Neural cell (in vitro differentiated cells): ENCODE results near the gene ZNF425. TPM values are rescaled to one million over a fixed set of nuclear protein-coding genes. Genes with fewer than 3 reads are reported as not detected.

Experiments
- H2AFZ ChIP-seq: fragments of 200-600, 300-800 bp; sonication (generic), shearing (Covaris generic); 2 replicates; pipeline ENCODE4 v1.6.0; 2014; ENCODE audit warnings: low read depth, mild to moderate bottlenecking, antibody characterized with exemption, low read length, moderate library complexity
- H3F3A ChIP-seq: fragments of 200-600 bp; shearing (Covaris generic); 2 replicates; pipeline ENCODE4 v1.6.1; 2016; ENCODE audit warnings: mild to moderate bottlenecking, moderate library complexity, mixed read lengths, antibody characterized with exemption, low read length; ENCODE audit not compliant: insufficient read depth, poor library complexity, severe bottlenecking
- H3K27ac ChIP-seq: fragments of 200-600, 300-800 bp; sonication (generic), shearing (Covaris generic); 2 replicates; pipeline ENCODE4 v1.5.1; 2014; ENCODE audit warnings: mild to moderate bottlenecking, low read length, moderate library complexity
- H3K27me3 ChIP-seq: fragments of 300-800, 200-600 bp; sonication (generic), shearing (Covaris generic); 2 replicates; pipeline ENCODE4 v1.6.0; 2014; ENCODE audit warnings: mild to moderate bottlenecking, low read depth, low read length, moderate library complexity; ENCODE audit not compliant: insufficient read depth
- H3K36me3 ChIP-seq: fragments of 300-800, 200-600 bp; sonication (generic), shearing (Covaris generic); 2 replicates; pipeline ENCODE4 v1.5.1; 2014; ENCODE audit warnings: mild to moderate bottlenecking, antibody characterized with exemption, low read length, moderate library complexity; ENCODE audit not compliant: insufficient read depth
- H3K4me2 ChIP-seq: fragments of 300-800, 200-600 bp; sonication (generic), shearing (Covaris generic); 2 replicates; pipeline ENCODE4 v1.6.0; 2014; ENCODE audit warnings: mild to moderate bottlenecking, low read length
- H3K4me3 ChIP-seq: fragments of 300-800, 200-600 bp; sonication (generic), shearing (Covaris generic); 2 replicates; pipeline ENCODE4 v1.5.1; 2014; ENCODE audit warnings: mild to moderate bottlenecking, low read length, moderate library complexity
- H3K79me2 ChIP-seq: fragments of 200-600 bp; shearing (Covaris generic); replicated peaks from 2 replicates; pipeline ENCODE4 v1.6.0; 2014; ENCODE audit warnings: mild to moderate bottlenecking, low read length, moderate library complexity; ENCODE audit not compliant: insufficient read depth
- H3K9ac ChIP-seq: fragments of 300-800, 200-600 bp; sonication (generic), shearing (Covaris generic); 2 replicates; pipeline ENCODE4 v1.6.1; 2016; ENCODE audit warnings: mild to moderate bottlenecking, low read length, mixed read lengths
- H3K9me2 ChIP-seq: fragments of 200-600 bp; shearing (Covaris generic); 2 replicates; pipeline ENCODE4 v1.6.1; 2016; ENCODE audit warnings: mild to moderate bottlenecking, low read length, mixed read lengths; ENCODE audit not compliant: insufficient read depth
- H3K9me3 ChIP-seq: fragments of 200-600, 300-800 bp; sonication (generic), shearing (Covaris generic); 2 replicates; pipeline ENCODE4 v1.6.1; 2016; ENCODE audit warnings: mild to moderate bottlenecking, mixed run types, low read length, moderate library complexity, mixed read lengths
- H4K20me1 ChIP-seq: fragments of 200-600 bp; shearing (Covaris generic); 2 replicates; pipeline ENCODE4 v1.6.1; 2016; ENCODE audit warnings: mild to moderate bottlenecking, mixed run types; ENCODE audit not compliant: insufficient read depth
- EP300 ChIP-seq: fragments of 450-650 bp; conservative IDR thresholded peaks from 2 replicates; pipeline ENCODE4 v1.6.1; 2014; ENCODE audit warnings: antibody characterized with exemption, mild to moderate bottlenecking, moderate library complexity; ENCODE audit not compliant: poor library complexity, severe bottlenecking
- EZH2 ChIP-seq: fragments of 200-600, 300-800 bp; shearing (Covaris generic), sonication (generic); IDR thresholded peaks from 2 replicates; pipeline ENCODE4 v1.6.1; 2014; ENCODE audit warnings: antibody characterized with exemption, low read length, borderline replicate concordance, mild to moderate bottlenecking; ENCODE audit not compliant: insufficient read depth, poor library complexity, severe bottlenecking
- MXI1 ChIP-seq: fragments of 450-650 bp; conservative IDR thresholded peaks from 2 replicates; pipeline ENCODE4 v1.6.1; 2014; ENCODE audit warnings: antibody characterized with exemption, mild to moderate bottlenecking; ENCODE audit not compliant: poor library complexity, severe bottlenecking
- POLR2AphosphoS5 ChIP-seq: IDR thresholded peaks from 2 replicates; pipeline ENCODE4 v1.6.1; 2012
- RAD21 ChIP-seq: fragments of 450-650 bp; conservative IDR thresholded peaks from 2 replicates; pipeline ENCODE4 v1.6.1; 2014; ENCODE audit warnings: antibody characterized with exemption, mild to moderate bottlenecking, moderate library complexity
- SMC3 ChIP-seq: fragments of 450-650 bp; conservative IDR thresholded peaks from 2 replicates; pipeline ENCODE4 v1.6.1; 2014; ENCODE audit warnings: antibody characterized with exemption, mild to moderate bottlenecking, moderate library complexity; ENCODE audit not compliant: poor library complexity
- TAF1 ChIP-seq: IDR thresholded peaks from 2 replicates; pipeline ENCODE4 v1.6.1; 2012; ENCODE audit warnings: low read depth
- polyA plus RNA-seq: library from polyadenylated mRNA; depleted of rRNA; stranded (reverse); fragments of >200 nt; gene quantifications from 2 replicates; pipeline ENCODE4 v1.2.3, GENCODE V29; 2014
- small RNA-seq, 3 experiments: library from RNA; depleted of rRNA; stranded (forward); fragments of <200 nt; gene quantifications; one replicate each; pipeline ENCODE3, GENCODE V24; 2012
- TF ChIP-seq, protein P1 (sequence below): IDR thresholded peaks from 2 replicates; pipeline ENCODE4 v1.6.1; 2012; ENCODE audit warnings: borderline replicate concordance
- TF ChIP-seq, protein P2 (sequence below): fragments of 450-650 bp; IDR thresholded peaks from 2 replicates; pipeline ENCODE4 v1.5.1; 2014; ENCODE audit warnings: antibody characterized with exemption, mild to moderate bottlenecking, moderate library complexity; ENCODE audit not compliant: poor library complexity, severe bottlenecking

Gene ZNF425
- polyA plus RNA-seq, 1 donor from 2014 or later, result 5.1 TPM

DNA sequence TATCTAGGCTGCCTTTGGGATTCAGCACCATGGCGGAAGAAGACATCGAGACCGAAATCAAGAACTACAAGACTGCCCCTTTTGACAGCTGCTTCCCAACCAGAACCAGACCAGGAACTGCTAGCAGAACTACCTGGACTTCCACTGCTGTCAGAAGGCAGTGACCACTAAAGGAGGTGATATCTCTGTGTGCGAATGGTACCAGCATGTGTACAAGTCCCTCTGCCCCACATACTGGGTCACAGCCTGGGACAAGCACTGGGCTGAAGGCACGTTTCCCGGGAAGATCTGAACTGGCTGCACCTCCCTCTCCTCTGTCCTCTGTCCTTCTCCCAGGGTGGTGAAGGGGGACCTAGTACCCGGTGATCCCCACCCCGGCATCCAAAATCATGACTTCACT is 72.2 kb downstream of the ZNF425 start:
- Histone ChIP-seq H3F3A (no peaks in the 10 kb centered on the region), H3K4me3 (no peak overlapping the region), H3K27ac (no peak overlapping the region), H3K9ac (no peak overlapping the region), H3K79me2 (no peaks in the 10 kb centered on the region), H3K4me2 (no peak overlapping the region), H3K36me3 (no peaks in the 10 kb centered on the region), H3K9me2 (no peaks in the 10 kb centered on the region), H3K27me3 (no peaks in the 10 kb centered on the region), H2AFZ (no peak overlapping the region), H4K20me1 (no peaks in the 10 kb centered on the region), H3K9me3 (no peaks in the 10 kb centered on the region)
- no peak for TF ChIP-seq POLR2AphosphoS5

DNA sequence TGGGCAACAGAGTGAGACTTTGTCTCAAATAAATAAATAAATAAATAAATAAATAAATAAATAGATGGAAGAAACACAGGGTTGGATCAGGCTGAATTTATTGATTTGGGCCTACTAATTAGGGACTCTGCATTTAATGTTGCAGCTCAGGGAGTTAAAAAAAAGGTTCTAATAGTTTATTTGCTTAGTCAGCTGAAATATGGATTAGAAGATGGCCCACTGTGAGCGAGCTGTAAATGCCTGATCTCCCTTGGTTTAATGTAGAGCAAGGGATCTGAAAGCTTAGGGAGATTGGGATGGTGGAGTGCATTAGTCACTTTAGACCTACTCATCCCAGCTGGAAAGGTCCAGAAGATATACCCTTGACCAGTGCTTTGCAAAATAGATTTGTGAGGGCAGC is 72.7 kb downstream of the ZNF425 start:
- Histone ChIP-seq H3F3A (no peaks in the 10 kb centered on the region), H3K4me3 (no peak overlapping the region), H4K20me1 (no peaks in the 10 kb centered on the region), H3K27ac (no peak overlapping the region), H3K9ac (no peak overlapping the region), H3K79me2 (no peaks in the 10 kb centered on the region), H3K9me3 (no peaks in the 10 kb centered on the region), H3K27me3 (no peaks in the 10 kb centered on the region), H3K36me3 (no peaks in the 10 kb centered on the region), H2AFZ (no peak overlapping the region), H3K9me2 (no peaks in the 10 kb centered on the region), H3K4me2 (no peak overlapping the region)
- TF ChIP-seq, protein P1, sequence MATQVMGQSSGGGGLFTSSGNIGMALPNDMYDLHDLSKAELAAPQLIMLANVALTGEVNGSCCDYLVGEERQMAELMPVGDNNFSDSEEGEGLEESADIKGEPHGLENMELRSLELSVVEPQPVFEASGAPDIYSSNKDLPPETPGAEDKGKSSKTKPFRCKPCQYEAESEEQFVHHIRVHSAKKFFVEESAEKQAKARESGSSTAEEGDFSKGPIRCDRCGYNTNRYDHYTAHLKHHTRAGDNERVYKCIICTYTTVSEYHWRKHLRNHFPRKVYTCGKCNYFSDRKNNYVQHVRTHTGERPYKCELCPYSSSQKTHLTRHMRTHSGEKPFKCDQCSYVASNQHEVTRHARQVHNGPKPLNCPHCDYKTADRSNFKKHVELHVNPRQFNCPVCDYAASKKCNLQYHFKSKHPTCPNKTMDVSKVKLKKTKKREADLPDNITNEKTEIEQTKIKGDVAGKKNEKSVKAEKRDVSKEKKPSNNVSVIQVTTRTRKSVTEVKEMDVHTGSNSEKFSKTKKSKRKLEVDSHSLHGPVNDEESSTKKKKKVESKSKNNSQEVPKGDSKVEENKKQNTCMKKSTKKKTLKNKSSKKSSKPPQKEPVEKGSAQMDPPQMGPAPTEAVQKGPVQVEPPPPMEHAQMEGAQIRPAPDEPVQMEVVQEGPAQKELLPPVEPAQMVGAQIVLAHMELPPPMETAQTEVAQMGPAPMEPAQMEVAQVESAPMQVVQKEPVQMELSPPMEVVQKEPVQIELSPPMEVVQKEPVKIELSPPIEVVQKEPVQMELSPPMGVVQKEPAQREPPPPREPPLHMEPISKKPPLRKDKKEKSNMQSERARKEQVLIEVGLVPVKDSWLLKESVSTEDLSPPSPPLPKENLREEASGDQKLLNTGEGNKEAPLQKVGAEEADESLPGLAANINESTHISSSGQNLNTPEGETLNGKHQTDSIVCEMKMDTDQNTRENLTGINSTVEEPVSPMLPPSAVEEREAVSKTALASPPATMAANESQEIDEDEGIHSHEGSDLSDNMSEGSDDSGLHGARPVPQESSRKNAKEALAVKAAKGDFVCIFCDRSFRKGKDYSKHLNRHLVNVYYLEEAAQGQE, result no peak
- TF ChIP-seq TAF1 (no peak), RAD21 (no peak), POLR2AphosphoS5 (no peak), SMC3 (no peak), EP300 (no peak), MXI1 (no peak), EZH2 (no peak)
- TF ChIP-seq, protein P2, sequence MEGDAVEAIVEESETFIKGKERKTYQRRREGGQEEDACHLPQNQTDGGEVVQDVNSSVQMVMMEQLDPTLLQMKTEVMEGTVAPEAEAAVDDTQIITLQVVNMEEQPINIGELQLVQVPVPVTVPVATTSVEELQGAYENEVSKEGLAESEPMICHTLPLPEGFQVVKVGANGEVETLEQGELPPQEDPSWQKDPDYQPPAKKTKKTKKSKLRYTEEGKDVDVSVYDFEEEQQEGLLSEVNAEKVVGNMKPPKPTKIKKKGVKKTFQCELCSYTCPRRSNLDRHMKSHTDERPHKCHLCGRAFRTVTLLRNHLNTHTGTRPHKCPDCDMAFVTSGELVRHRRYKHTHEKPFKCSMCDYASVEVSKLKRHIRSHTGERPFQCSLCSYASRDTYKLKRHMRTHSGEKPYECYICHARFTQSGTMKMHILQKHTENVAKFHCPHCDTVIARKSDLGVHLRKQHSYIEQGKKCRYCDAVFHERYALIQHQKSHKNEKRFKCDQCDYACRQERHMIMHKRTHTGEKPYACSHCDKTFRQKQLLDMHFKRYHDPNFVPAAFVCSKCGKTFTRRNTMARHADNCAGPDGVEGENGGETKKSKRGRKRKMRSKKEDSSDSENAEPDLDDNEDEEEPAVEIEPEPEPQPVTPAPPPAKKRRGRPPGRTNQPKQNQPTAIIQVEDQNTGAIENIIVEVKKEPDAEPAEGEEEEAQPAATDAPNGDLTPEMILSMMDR, result no peak

Small RNAs within 50 kb of the gene (small RNA-seq; reads per million reads assigned to genes)
- gene COX6B1P1 (0 reads per million in 3 experiments), gene RN7SL521P (0 to 0.73 (median 0.39) reads per million in 3 experiments)

Other genes starting within 250 kb of the ZNF425 start
- gene EZH2, start 242.0 kb downstream of the ZNF425 start, polyA plus RNA-seq, result 67.2 and 67.6 TPM in 2 replicates
- 41.8 and 45.6 TPM in 2 replicates for gene PDIA4, start 97.8 kb downstream of the ZNF425 start, polyA plus RNA-seq
- 7.8 and 8.2 TPM in 2 replicates for gene ZNF786, start 35.6 kb downstream of the ZNF425 start, polyA plus RNA-seq
- 8.6 and 13.2 TPM in 2 replicates for gene ZNF398, start 21.1 kb upstream of the ZNF425 start, polyA plus RNA-seq
- 17.7 and 23.3 TPM in 2 replicates for gene ZNF282, start 69.2 kb upstream of the ZNF425 start, polyA plus RNA-seq
- 10.4 and 12.2 TPM in 2 replicates for gene ZNF212, start 113.3 kb upstream of the ZNF425 start, polyA plus RNA-seq
- gene ZNF783, start 135.9 kb upstream of the ZNF425 start, polyA plus RNA-seq, result 23.9 and 28.6 TPM in 2 replicates